Skin epidermis (tissue), 12 donors: ENCODE measurements around the gene TAL2.
"Not testable (repeated sequence)": the region's sequence is repeated elsewhere in the genome, so short reads cannot be mapped to it uniquely, and the experiment has no call there.

Experiments used
- H3K27ac ChIP-seq, 21 experiments: fragments of 200-600 bp; sonication (generic) in 11 of 21; one replicate each; pipeline ENCODE4 v1.5.0; 2020; ENCODE audit warnings: mild to moderate bottlenecking in 3 of 21, inconsistent platforms in 2 of 21, moderate library complexity in 2 of 21
- H3K4me3 ChIP-seq, 7 experiments: fragments of 200-600 bp; sonication (generic) in 2 of 7; one replicate each; pipeline ENCODE4 v1.5.0; 2020; ENCODE audit warnings: inconsistent platforms in 2 of 7, mild to moderate bottlenecking in 2 of 7, moderate library complexity in 1 of 7

Gene TAL2

GRCh38 chr9:105701145-105701544 lies 38.9 kb downstream of the TAL2 start:
- Histone ChIP-seq H3K4me3 (no peak overlapping the region), H3K27ac (no peak overlapping the region)

GRCh38 chr9:105702207-105702606 lies 40.0 kb downstream of the TAL2 start:
- no peak overlapping the region for H3K27ac ChIP-seq
- no peak overlapping the region for H3K4me3 ChIP-seq

GRCh38 chr9:105703638-105704037 lies 41.4 kb downstream of the TAL2 start:
- H3K27ac ChIP-seq, H3K4me3 ChIP-seq: not testable (repeated sequence)

GRCh38 chr9:105706156-105706555 lies 43.9 kb downstream of the TAL2 start:
- Histone ChIP-seq H3K4me3 (no peak overlapping the region), H3K27ac (no peak overlapping the region)

- no peak overlapping the region for H3K27ac ChIP-seq
- H3K4me3 ChIP-seq: no peak overlapping the region
Observed at GRCh38 chr9:105708405-105708804, 46.1 kb downstream of the TAL2 start.

- H3K27ac ChIP-seq: no peak overlapping the region
- H3K4me3 ChIP-seq: no peak overlapping the region
Observed at GRCh38 chr9:105710638-105711037, 48.4 kb downstream of the TAL2 start.

- H3K27ac ChIP-seq: no peak overlapping the region
- no peak overlapping the region for H3K4me3 ChIP-seq
Observed at GRCh38 chr9:105711867-105712266, 49.6 kb downstream of the TAL2 start.

- no peak overlapping the region for H3K27ac ChIP-seq
- no peak overlapping the region for H3K4me3 ChIP-seq
Observed at GRCh38 chr9:105712297-105712696, 50.0 kb downstream of the TAL2 start.
